A673 (cell line): ENCODE measurements around the gene ABRACL. TPM values are rescaled to one million over a fixed set of nuclear protein-coding genes. Genes with fewer than 3 reads are reported as not detected.

Experiments
- BruUV-seq: library from RNA; stranded (reverse); fragments of 400-500 nt; replicated peaks from 2 replicates; lab custom pipeline; 2021; lab: Mats Ljungman, UMichigan
- CTCF ChIA-PET: fragments of 300-600 bp; sonication (Branson Sonifier 250); formaldehyde crosslinking; loops from one replicate; lab custom pipeline; 2022; ENCODE audit warnings: antibody characterized with exemption; lab: Charles Lee
- POLR2A ChIA-PET: fragments of 300-600 bp; sonication (Branson Sonifier 250); formaldehyde crosslinking; loops from one replicate; lab custom pipeline; 2022; ENCODE audit warnings: antibody characterized with exemption; ENCODE audit not compliant: low non-redundant PET; lab: Charles Lee
- DNase-seq: peaks from one replicate; pipeline ENCODE4 v3.0.0-alpha.2; 2015; ENCODE audit warnings: low spot score
- H3K27ac ChIP-seq: fragments of 200-600 bp; sonication (generic); 2 replicates; pipeline ENCODE4 v1.5.1; 2016; ENCODE audit warnings: mixed run types, low read depth, mild to moderate bottlenecking, mixed read lengths, antibody characterized with exemption, low read length; ENCODE audit not compliant: poor library complexity, severe bottlenecking
- H3K27me3 ChIP-seq: fragments of 200-600 bp; sonication (generic); replicated peaks from 2 replicates; pipeline ENCODE4 v1.6.1; 2017; ENCODE audit warnings: mixed run types, low read depth, mild to moderate bottlenecking, mixed read lengths, antibody characterized with exemption, low read length; ENCODE audit not compliant: insufficient read depth, poor library complexity
- H3K36me3 ChIP-seq: fragments of 200-600 bp; sonication (generic); 2 replicates; pipeline ENCODE4 v1.6.1; 2016; ENCODE audit warnings: mixed run types, mild to moderate bottlenecking, mixed read lengths, antibody characterized with exemption, low read length; ENCODE audit not compliant: insufficient read depth, poor library complexity, severe bottlenecking
- H3K4me1 ChIP-seq: fragments of 200-600 bp; sonication (generic); 2 replicates; pipeline ENCODE4 v1.6.1; 2017; ENCODE audit warnings: mixed run types, mild to moderate bottlenecking, mixed read lengths, antibody characterized with exemption, low read length; ENCODE audit not compliant: insufficient read depth, poor library complexity, severe bottlenecking
- H3K4me3 ChIP-seq: fragments of 200-600 bp; sonication (generic); 2 replicates; pipeline ENCODE4 v1.5.1; 2016; ENCODE audit warnings: low read depth, mixed run types, mild to moderate bottlenecking, mixed read lengths, low read length; ENCODE audit not compliant: poor library complexity, severe bottlenecking
- H3K9me3 ChIP-seq: fragments of 200-600 bp; sonication (generic); 2 replicates; pipeline ENCODE4 v1.6.1; 2016; ENCODE audit warnings: mixed run types, low read depth, mild to moderate bottlenecking, mixed read lengths, antibody characterized with exemption, low read length; ENCODE audit not compliant: poor library complexity, severe bottlenecking
- CTCF ChIP-seq: fragments of 300-800, 200-600 bp; sonication (generic); conservative IDR thresholded peaks from 2 replicates; pipeline ENCODE4 v1.5.1; 2017; ENCODE audit warnings: low read depth, mild to moderate bottlenecking, antibody characterized with exemption, low read length, moderate library complexity, mixed read lengths
- EZH2 ChIP-seq: fragments of 200-600 bp; sonication (generic); IDR thresholded peaks from 2 replicates; pipeline ENCODE4 v1.6.1; 2017; ENCODE audit warnings: borderline replicate concordance, low read depth, mild to moderate bottlenecking, mixed read lengths, antibody characterized with exemption, low read length; ENCODE audit not compliant: poor library complexity, severe bottlenecking
- intact Hi-C: fragments of 100-400 bp; cut with micrococcal nuclease; formaldehyde crosslinking; loops from one replicate; pipeline ENCODE4 v1.10.0; 2022; ENCODE audit not compliant: unreplicated experiment
- total RNA-seq: library from RNA; stranded (reverse); gene quantifications from 2 replicates; pipeline ENCODE4 v1.2.3, GENCODE V29; 2021

Gene ABRACL
- total RNA-seq, 1 experiment from 2014 or later, result 98.5 TPM

- peak within 1 kb of the TSS; percentile 91 for H3K27ac ChIP-seq
- peaks cover 13% of the 10 kb centered on the region for H3K4me1 ChIP-seq
- no peaks in the 10 kb centered on the region for H3K36me3 ChIP-seq
- ChIA-PET POLR2A (interaction anchor here (0.6 kb wide), 1 partner anchor 172 kb away, joined by 4 read pairs; no protein-coding TSS in a partner anchor), CTCF (interaction anchor here (0.6 kb wide), 1 partner anchor 1531 kb away, joined by 3 read pairs; no protein-coding TSS in a partner anchor)
- no peaks in the 10 kb centered on the region for H3K27me3 ChIP-seq
- intact Hi-C loops, result loop anchor here (1.0 to 10.0 kb wide), 2 partner anchors 172 to 377 kb away; no protein-coding TSS in a partner anchor
- peak within 1 kb of the TSS; percentile 72 for H3K4me3 ChIP-seq
- peak; percentile 95 for DNase-seq
- TF ChIP-seq CTCF (peak; percentile 95), EZH2 (no peak)
- no TSS peak for BruUV-seq
- H3K9me3 ChIP-seq, result no peaks in the 10 kb centered on the region
Measured at GRCh38 chr6:138987643-138988468, 40.7 kb upstream of the ABRACL start, which contains the start of gene REPS1. TSS of gene REPS1 (minus strand) at chr6:138988253. CDS start at chr6:138987682, 571 bp downstream.

GRCh38 chr6:138988469-138988834, 40.1 kb upstream of the ABRACL start:
- TF ChIP-seq EZH2 (no peak), CTCF (no peak)
- CTCF ChIA-PET, result interaction anchor here (0.6 kb wide), 1 partner anchor 1531 kb away, joined by 3 read pairs; no protein-coding TSS in a partner anchor
- no peak for DNase-seq
- Histone ChIP-seq H3K9me3 (no peaks in the 10 kb centered on the region), H3K27me3 (no peaks in the 10 kb centered on the region), H3K4me1 (peaks cover 13% of the 10 kb centered on the region), H3K36me3 (no peaks in the 10 kb centered on the region), H3K4me3 (peak overlapping the region; percentile 72), H3K27ac (peak overlapping the region; percentile 91)
- intact Hi-C loops, result loop anchor here (1.0 to 10.0 kb wide), 2 partner anchors 172 to 376 kb away; no protein-coding TSS in a partner anchor
- POLR2A ChIA-PET, result no interaction called here
- BruUV-seq, result no TSS peak

GRCh38 chr6:138989098-138989983, 39.2 kb upstream of the ABRACL start:
- no peak for DNase-seq
- Histone ChIP-seq H3K9me3 (no peaks in the 10 kb centered on the region), H3K27me3 (no peaks in the 10 kb centered on the region), H3K27ac (no peak overlapping the region), H3K4me3 (no peak overlapping the region), H3K4me1 (peaks cover 13% of the 10 kb centered on the region), H3K36me3 (no peaks in the 10 kb centered on the region)
- ChIA-PET POLR2A (no interaction called here), CTCF (no interaction called here)
- intact Hi-C loops, result loop anchor here (10.0 kb wide), 1 partner anchor 375 kb away; no protein-coding TSS in a partner anchor
- TF ChIP-seq EZH2 (no peak), CTCF (no peak)
- no TSS peak for BruUV-seq
